ENCODE data around the gene HADHB. TPM values are rescaled to one million over a fixed set of nuclear protein-coding genes. Genes with fewer than 3 reads are reported as not detected.
"Not testable (repeated sequence)": the region's sequence is repeated elsewhere in the genome, so short reads cannot be mapped to it uniquely, and the experiment has no call there.

HADHB gene
- total RNA-seq, 1 experiment from 2014 or later: 101 TPM

DNA sequence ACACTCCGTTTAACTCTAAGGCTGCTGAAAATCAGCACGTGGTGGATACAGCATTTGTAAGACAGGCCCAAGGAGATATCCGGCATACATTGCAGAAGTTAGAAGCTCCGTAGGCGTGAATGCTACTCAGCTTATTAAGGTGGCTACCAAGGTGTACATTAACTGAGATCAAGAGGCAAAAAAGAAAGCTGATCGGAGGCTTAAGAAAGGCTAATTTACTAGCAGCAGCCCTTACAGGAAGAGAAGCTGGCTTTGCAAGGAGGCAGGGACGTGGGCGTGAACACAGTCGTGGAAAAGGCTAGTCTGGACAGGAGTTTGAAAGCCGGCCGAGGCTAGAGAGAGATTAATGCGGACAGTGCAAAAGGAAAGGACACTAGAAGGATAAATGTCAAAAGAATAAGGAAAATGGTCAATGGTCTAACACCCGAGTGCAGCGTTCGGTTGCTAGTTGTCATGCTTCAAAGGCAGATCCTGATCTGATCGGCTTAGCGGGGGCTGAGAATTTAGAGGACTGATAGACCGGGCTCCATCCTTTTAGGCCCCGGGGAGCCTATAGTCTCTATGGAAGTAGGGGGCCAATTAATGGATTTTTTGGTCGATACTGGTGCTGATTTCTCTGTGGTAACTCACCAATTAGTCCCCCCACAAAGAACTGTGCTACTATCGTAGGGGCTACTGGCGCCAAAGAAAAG lies 55.6 kb downstream of the HADHB start:
- Histone ChIP-seq H3K9me3 (ENCODE audit: low read depth, low read length, poor library complexity, severe bottlenecking) (no peaks in the 10 kb centered on the region), H3K27ac (ENCODE audit: low read depth, low read length, poor library complexity, severe bottlenecking) (no peak overlapping the region), H3K27me3 (replicated peaks; ENCODE audit: insufficient read depth, low read depth, low read length, poor library complexity) (no peaks in the 10 kb centered on the region), H3K36me3 (ENCODE audit: insufficient read depth, low read length, poor library complexity, severe bottlenecking) (no peaks in the 10 kb centered on the region), H3K4me3 (ENCODE audit: low read depth, low read length, poor library complexity, severe bottlenecking) (no peak overlapping the region), H3K4me1 (ENCODE audit: insufficient read depth, low read length, poor library complexity, severe bottlenecking) (peaks cover 9% of the 10 kb centered on the region)
- TF ChIP-seq, protein P1, sequence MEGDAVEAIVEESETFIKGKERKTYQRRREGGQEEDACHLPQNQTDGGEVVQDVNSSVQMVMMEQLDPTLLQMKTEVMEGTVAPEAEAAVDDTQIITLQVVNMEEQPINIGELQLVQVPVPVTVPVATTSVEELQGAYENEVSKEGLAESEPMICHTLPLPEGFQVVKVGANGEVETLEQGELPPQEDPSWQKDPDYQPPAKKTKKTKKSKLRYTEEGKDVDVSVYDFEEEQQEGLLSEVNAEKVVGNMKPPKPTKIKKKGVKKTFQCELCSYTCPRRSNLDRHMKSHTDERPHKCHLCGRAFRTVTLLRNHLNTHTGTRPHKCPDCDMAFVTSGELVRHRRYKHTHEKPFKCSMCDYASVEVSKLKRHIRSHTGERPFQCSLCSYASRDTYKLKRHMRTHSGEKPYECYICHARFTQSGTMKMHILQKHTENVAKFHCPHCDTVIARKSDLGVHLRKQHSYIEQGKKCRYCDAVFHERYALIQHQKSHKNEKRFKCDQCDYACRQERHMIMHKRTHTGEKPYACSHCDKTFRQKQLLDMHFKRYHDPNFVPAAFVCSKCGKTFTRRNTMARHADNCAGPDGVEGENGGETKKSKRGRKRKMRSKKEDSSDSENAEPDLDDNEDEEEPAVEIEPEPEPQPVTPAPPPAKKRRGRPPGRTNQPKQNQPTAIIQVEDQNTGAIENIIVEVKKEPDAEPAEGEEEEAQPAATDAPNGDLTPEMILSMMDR (conservative IDR thresholded peaks at IDR 0.05; ENCODE audit: low read depth, low read length): no peak
- no peak for TF ChIP-seq EZH2 (IDR thresholded peaks at IDR 0.05; ENCODE audit: borderline replicate concordance, low read depth, low read length, poor library complexity, severe bottlenecking)
- ChIA-PET CTCF (no interaction called here), POLR2A (ENCODE audit: low non-redundant PET) (no interaction called here)
- no peak for DNase-seq (ENCODE audit: low spot score)
- no TSS peak for BruUV-seq (replicated peaks)
- intact Hi-C loops (cut with micrococcal nuclease; ENCODE audit: unreplicated experiment): no loop called here

DNA sequence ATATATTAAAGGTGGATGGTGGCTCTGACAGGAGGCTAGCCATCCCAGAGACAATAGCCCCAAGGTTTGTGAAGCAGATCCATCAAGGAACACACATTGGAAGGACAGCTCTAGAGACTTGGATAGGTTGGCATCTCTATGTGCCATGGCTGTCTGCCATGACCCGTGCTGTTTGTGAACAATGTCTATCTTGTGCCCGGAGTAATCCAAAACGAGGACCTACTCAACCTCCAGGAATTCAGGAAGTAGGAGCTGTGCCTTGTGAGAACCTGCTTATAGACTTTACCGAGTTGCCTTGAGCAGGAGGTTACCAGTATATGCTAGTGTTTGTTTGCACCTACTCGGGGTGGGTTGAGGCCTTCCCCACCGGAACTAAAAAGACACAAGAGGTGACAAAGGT lies 58.1 kb downstream of the HADHB start:
- H3K4me3 ChIP-seq (ENCODE audit: low read depth, low read length, poor library complexity, severe bottlenecking): no peak overlapping the region
- peaks cover 9% of the 10 kb centered on the region for H3K4me1 ChIP-seq (ENCODE audit: insufficient read depth, low read length, poor library complexity, severe bottlenecking)
- ChIA-PET POLR2A (ENCODE audit: low non-redundant PET) (no interaction called here), CTCF (no interaction called here)
- no peak overlapping the region for H3K27ac ChIP-seq (ENCODE audit: low read depth, low read length, poor library complexity, severe bottlenecking)
- DNase-seq (ENCODE audit: low spot score): no peak
- no peaks in the 10 kb centered on the region for H3K27me3 ChIP-seq (replicated peaks; ENCODE audit: insufficient read depth, low read depth, low read length, poor library complexity)
- no peaks in the 10 kb centered on the region for H3K36me3 ChIP-seq (ENCODE audit: insufficient read depth, low read length, poor library complexity, severe bottlenecking)
- BruUV-seq (replicated peaks): no TSS peak
- intact Hi-C loops (cut with micrococcal nuclease; ENCODE audit: unreplicated experiment): no loop called here
- H3K9me3 ChIP-seq (ENCODE audit: low read depth, low read length, poor library complexity, severe bottlenecking): no peaks in the 10 kb centered on the region
- no peak for TF ChIP-seq EZH2 (IDR thresholded peaks at IDR 0.05; ENCODE audit: borderline replicate concordance, low read depth, low read length, poor library complexity, severe bottlenecking)
- TF ChIP-seq, protein P1 (conservative IDR thresholded peaks at IDR 0.05; ENCODE audit: low read depth, low read length): no peak

DNA sequence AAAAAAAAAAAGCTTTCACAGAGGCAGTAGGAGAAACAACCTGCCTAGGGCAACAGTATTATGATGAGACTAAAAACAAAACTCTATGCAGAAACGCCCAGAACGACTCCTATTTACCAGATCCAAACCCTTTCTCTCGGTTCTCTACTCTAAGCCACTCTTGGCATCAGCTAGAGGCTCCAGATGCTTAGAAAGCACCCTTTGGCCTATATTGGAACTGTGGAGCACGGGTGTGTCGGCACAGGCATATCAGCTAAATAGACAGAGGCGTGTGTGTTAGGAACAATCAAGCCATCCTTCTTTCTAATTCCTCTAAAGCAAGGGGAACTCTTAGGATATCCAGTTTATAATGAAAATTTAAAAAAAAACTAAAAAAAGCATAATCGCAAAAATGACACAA lies 60.4 kb downstream of the HADHB start:
- intact Hi-C loops (cut with micrococcal nuclease; ENCODE audit: unreplicated experiment); BruUV-seq (replicated peaks); CTCF ChIA-PET: not testable (repeated sequence)

DNA sequence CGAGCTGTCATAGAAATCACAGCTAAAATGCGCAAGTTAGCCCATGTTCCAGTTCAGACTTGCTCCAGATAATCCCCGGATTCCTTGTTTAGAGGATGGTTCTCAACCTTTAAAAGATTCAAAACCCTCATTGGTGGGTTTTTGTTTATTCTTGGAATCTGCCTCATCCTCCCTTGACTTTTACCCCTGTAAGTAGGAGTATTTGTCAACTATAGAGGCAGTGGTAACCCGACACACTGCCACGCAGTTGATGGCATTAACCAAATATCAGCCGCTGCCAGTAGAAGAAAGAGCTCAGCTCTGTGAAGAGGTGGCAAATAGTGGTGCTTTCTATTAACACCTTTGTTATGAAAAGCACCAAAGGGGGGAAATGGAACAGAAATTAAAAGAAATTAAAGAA lies 60.8 kb downstream of the HADHB start:
- TF ChIP-seq, protein P1 (conservative IDR thresholded peaks at IDR 0.05; ENCODE audit: low read depth, low read length): no peak
- TF ChIP-seq EZH2 (IDR thresholded peaks at IDR 0.05; ENCODE audit: borderline replicate concordance, low read depth, low read length, poor library complexity, severe bottlenecking): no peak
- no peak overlapping the region for H3K4me3 ChIP-seq (ENCODE audit: low read depth, low read length, poor library complexity, severe bottlenecking)
- no peaks in the 10 kb centered on the region for H3K36me3 ChIP-seq (ENCODE audit: insufficient read depth, low read length, poor library complexity, severe bottlenecking)
- no TSS peak for BruUV-seq (replicated peaks)
- intact Hi-C loops (cut with micrococcal nuclease; ENCODE audit: unreplicated experiment): no loop called here
- H3K4me1 ChIP-seq (ENCODE audit: insufficient read depth, low read length, poor library complexity, severe bottlenecking): no peaks in the 10 kb centered on the region
- DNase-seq (ENCODE audit: low spot score): no peak
- no peaks in the 10 kb centered on the region for H3K9me3 ChIP-seq (ENCODE audit: low read depth, low read length, poor library complexity, severe bottlenecking)
- CTCF ChIA-PET: no interaction called here
- no peaks in the 10 kb centered on the region for H3K27me3 ChIP-seq (replicated peaks; ENCODE audit: insufficient read depth, low read depth, low read length, poor library complexity)
- POLR2A ChIA-PET (ENCODE audit: low non-redundant PET): interaction anchor here (0.6 kb wide), 1 partner anchor 48 kb away, joined by 8 read pairs; no protein-coding TSS in a partner anchor
- no peak overlapping the region for H3K27ac ChIP-seq (ENCODE audit: low read depth, low read length, poor library complexity, severe bottlenecking)

More for the DNA sequence above, 60.4 kb downstream of the HADHB start:
- H3K36me3 ChIP-seq (ENCODE audit: insufficient read depth, low read length, poor library complexity, severe bottlenecking); H3K9me3 ChIP-seq (ENCODE audit: low read depth, low read length, poor library complexity, severe bottlenecking); H3K4me3 ChIP-seq (ENCODE audit: low read depth, low read length, poor library complexity, severe bottlenecking); H3K27me3 ChIP-seq (replicated peaks; ENCODE audit: insufficient read depth, low read depth, low read length, poor library complexity); H3K4me1 ChIP-seq (ENCODE audit: insufficient read depth, low read length, poor library complexity, severe bottlenecking); DNase-seq (ENCODE audit: low spot score); POLR2A ChIA-PET (ENCODE audit: low non-redundant PET); H3K27ac ChIP-seq (ENCODE audit: low read depth, low read length, poor library complexity, severe bottlenecking): not testable (repeated sequence)
